ENCODE measurements around the gene ATP11A.
"Not testable (repeated sequence)": the region's sequence is repeated elsewhere in the genome, so short reads cannot be mapped to it uniquely, and the experiment has no call there.

The ATP11A gene

DNA sequence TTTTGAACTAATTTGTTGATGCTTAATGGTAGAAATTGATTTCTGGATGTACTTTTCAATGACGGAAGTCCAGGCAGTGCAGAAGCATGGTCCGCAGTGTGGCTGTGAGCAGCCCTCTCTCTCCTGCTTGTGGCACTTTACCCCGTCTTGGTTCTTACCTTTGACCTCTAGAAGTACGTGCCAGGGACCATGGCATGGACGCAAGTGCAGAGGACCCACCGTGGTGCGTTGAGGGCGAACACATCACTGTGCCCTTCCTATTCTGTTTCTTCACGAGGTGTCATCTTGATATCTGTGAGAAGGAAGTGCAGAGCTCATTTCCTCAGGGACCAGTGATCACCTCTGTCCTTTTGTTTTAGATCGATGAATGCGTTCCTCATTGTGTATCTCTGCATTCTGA, 135.2 kb downstream of the ATP11A start:
- no peak for DNase-seq

DNA sequence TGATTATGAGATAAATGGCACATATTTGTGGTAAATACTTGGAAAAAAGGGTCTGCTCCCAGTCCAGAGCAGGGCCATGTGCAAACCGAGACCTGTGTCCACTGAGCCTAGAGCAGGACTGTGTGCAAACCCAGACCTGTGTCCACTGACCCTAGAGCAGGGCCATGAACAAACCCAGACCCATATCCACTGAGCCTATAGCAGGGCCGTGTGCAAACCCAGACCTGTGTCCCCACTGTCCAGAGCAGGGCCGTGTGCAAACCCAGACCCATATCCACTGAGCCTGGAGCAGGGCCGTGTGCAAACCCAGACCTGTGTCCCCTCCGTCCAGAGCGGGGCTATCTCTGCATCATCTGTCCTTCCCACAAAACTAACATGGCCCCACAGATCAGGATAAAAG, 136.0 kb downstream of the ATP11A start:
- no peak for DNase-seq

- no peak for DNase-seq
Measured at GRCh38 chr13:112826565-112826964, 136.7 kb downstream of the ATP11A start.

- DNase-seq = no peak
Measured at GRCh38 chr13:112828082-112828699, 138.4 kb downstream of the ATP11A start.

GRCh38 chr13:112828756-112829155, 138.9 kb downstream of the ATP11A start:
- no peak for DNase-seq

GRCh38 chr13:112831196-112831595, 141.4 kb downstream of the ATP11A start:
- no peak for DNase-seq

DNA sequence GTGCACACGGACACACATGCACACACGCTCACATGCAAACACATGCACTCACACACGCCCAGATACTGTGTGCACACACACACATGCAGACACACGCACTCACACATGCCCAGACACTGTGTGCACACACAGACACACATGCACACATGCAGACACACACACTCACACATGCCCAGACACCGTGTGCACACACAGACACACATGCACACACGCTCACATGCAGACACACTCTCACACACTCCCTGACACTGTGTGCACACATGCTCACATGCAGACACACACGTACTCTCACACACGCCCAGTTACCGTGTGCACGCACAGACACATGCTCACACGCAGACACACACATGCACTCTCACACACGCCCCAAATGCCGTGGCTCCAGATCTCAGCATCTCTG, 142.0 kb downstream of the ATP11A start:
- no peak for DNase-seq

- no peak for DNase-seq
Measured at GRCh38 chr13:112832811-112833210, 143.0 kb downstream of the ATP11A start.

DNA sequence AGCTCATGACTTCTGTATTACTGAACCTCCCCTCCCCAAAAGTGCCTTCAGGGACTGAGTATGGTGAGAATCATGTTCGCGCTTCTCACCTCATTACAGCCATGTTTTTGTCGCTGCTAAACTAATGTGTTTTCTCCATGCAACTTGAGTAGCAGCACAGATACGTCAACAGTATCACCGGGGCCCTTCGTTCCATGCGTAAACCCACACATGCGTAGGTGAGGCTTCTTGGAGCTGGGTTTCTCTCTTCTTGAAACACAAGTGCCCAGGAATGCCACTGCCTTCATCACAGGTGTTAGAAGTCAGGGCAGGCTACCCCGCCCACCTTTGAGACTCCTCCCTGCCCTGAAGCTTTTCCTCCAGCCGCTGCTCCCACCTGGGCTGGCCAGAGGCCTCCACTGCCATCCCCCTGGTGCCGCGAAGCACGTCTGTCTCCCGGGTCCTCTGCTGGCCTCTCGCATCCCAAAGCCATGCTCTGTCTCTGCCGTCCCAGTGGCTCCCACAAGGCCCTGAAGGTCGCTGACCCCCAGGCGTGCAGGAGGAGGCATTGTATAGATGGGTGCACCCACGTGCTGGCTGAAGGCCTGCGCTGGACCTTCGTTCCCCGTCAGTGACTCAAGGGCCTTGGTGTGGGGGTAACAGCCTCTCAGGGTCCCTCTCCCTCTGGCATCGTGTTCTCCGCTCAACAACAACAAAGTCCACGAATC, 143.9 kb downstream of the ATP11A start:
- DNase-seq = no peak

- no peak for DNase-seq
Measured at GRCh38 chr13:112835344-112835743, 145.5 kb downstream of the ATP11A start.

DNA sequence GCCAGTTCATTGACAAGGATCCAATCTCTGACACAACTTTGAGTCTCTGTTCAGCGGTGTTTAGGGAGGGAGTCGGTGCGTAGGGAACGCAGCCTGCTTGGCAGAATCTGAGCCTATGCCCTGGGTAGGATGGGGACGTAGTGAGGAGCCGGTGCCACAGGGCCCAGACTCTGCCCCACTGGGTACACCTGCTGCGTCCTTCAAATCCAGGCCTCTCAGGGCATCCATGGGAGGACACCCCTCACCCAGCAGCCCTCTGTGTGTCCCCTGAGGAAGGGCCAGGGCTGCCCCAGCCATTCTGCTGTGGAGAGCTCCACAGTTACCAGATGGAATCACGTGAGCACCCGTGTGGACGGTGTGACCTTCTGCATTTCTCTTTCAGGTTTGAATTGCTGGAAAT, 146.0 kb downstream of the ATP11A start:
- DNase-seq = no peak

GRCh38 chr13:112836940-112837339, 147.1 kb downstream of the ATP11A start:
- DNase-seq = no peak

GRCh38 chr13:112837371-112838037, 147.7 kb downstream of the ATP11A start:
- DNase-seq = no peak

DNA sequence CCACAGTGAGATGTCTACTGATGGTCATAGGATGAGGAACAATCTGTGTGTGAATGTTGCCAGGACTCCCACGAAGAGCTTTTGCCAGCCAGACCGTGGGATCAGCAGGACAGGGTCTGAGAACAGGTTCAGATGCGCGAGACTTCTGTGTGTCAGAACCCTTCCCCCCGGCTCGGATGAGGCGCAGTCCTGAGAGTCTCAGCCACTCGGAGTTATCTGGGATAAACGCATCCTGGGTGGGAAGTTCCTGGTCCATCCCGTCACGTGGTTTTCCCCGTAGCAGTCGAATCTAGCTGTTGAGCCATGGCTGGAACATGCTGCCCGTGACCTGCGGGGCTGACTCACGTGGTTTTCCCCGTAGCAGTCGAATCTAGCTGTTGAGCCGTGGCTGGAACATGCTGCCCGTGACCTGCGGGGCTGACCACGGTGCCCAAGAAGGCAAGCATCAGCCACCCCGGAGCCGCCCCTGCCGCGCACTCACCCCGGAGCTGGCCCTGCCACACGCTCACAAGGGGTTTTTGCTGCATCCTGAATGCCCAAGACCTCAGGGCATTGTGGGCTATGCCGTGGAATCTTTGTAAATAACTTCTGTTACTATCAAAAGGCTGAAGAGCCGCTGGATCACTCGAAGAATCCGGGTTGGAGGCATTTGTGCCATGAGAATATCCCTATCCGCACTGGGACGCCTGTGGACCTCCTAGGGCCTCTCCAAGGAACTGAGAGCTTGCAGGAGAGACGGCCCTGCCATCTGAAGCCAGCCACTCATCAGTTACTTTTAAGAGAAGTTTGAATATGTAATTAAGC, 148.4 kb downstream of the ATP11A start:
- DNase-seq = no peak

DNA sequence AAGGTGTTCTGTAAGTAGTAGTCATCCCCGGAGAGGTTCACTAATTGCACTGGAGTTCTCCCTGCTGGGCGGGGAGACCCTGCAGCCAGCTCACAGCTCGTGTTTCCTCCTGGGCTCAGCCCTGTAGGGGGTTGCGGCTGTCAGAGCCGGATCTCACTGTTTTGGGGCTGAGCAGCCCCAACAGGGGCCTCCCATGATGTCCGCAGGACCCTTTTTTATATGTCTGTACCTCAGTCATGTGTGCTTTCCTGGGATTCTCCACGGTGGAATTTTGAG, 148.9 kb downstream of the ATP11A start:
- no peak for DNase-seq

- DNase-seq = no peak
Measured at GRCh38 chr13:112839356-112840105, 149.7 kb downstream of the ATP11A start.

DNA sequence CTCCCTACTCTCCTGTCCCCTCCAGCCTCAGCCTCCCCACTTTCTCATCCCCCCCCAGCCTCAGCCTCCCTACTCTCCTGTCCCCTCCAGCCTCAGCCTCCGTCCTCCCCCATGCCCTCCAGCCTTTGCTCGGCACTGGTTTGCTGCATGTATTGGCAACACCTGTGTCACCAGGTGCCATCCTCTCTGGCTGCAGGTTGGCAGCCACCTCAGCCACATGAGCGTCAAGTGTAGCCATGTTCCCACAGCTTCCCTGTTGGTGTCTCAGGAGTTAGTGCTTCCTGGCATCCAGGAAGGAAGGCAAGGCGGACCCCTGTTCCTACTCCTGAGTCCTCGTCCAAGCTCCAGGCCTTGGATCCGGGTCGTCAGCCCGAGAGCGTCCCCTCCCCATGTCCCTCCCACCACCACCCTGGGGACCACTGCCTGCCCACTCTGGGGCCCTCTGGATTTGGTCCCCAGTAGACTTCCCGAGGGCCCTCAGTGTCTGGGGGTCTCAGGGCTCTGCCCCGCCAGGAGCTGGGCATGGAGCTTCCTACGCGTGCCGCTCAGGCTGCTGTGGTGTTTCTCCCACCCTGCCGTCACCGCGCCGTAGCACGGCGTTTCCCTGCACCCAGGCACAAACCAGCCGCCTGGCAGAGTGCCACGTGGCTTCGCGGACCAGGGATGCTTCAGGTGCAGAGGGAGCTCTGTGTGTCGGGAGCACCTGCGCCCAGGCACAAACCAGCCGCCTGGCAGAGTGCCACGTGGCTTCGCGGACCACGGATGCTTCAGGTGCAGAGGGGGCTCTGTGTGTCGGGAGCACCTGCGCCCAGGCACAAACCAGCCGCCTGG, 150.8 kb downstream of the ATP11A start:
- no peak for DNase-seq

DNA sequence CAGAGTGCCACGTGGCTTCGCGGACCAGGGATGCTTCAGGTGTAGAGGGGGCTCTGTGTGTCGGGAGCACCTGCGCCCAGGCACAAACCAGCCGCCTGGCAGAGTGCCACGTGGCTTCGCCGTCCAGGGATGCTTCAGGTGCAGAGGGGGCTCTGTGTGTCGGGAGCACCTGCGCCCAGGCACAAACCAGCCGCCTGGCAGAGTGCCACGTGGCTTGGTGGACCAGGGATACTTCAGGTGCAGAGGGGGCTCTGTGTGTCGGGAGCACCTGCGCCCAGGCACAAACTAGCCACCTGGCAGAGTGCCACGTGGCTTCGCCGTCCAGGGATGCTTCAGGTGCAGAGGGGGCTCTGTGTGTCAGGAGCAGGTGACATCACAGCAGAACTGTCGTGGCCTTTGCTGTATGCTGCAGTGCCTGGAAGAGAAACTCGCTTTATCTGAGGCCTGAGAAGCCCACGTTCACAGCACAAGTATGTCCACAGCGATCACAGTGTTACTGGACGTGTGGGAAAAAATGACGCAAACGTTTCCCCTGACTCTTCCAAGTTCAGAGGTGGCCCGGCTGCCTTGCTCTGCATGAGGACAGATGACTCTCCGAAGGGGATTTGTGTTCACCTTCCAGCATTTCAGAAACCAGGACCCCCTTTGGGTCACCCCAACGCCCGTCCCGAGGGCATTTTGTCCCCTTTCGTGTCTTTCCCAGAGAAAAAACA, 151.6 kb downstream of the ATP11A start:
- DNase-seq = not testable (repeated sequence)

DNA sequence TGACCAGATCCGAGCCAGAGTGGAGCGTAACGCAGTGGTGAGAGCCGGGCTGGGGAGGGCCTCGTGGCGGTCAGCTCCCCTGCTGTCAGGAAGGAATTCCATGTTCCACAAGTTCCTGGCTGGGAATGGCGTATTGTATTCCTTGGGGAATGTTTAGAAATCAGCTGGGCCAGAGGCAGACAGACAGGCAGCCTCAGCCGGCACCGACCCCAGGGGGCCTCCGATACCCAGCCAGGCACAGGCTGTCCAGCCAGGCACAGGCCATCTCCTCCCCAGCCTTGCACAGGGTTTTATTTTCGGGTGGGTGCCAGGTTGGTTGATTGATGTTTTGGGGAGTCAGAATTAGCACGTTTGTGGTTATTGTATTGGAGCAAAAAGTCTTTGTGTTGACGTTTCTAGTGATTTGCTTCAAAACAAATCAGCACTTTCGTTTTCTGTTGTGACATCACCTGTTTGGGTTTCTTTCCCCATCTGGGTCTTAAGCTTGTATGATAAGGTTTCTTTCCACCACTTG, 152.6 kb downstream of the ATP11A start:
- no peak for DNase-seq

DNA sequence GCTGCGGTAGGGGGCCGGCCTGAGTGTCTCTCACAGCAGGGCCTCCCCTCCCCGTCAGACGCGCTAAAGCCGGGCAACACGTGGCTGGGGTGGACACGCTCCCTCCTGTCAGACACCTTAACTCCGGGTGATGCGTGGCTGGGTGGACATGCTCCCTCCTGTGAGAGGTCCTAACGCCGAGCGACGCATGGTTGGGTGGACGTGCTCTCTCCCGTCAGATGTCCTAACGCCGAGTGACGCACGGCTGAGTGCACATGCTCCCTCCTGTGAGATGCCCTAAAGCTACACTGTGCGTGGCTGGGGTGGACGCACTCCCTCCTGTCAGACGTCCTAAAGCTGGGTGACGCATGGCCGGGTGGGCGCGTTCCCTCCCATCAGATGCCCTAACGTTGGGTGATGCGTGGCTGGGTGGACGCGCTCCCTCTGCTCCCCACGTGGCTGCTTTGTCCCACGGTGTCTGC, 153.1 kb downstream of the ATP11A start:
- DNase-seq = no peak
